HFF-Myc (cell line): Measurements from ENCODE around the gene ARHGAP15.

Experiments
- DNase-seq: peaks from one replicate; pipeline ENCODE4 v3.0.0-alpha.2; 2011; ENCODE audit warnings: low read depth; ENCODE audit errors: extremely low read depth
- H3K4me3 ChIP-seq: replicated peaks from 2 replicates; pipeline ENCODE4 v1.5.1; 2011; ENCODE audit warnings: low read depth, mild to moderate bottlenecking, control low read depth, low read length
- CTCF ChIP-seq: IDR thresholded peaks from 2 replicates; pipeline ENCODE4 v1.5.1; 2012; ENCODE audit warnings: mild to moderate bottlenecking, low read depth, low read length, control low read depth; ENCODE audit errors: missing control alignments

ARHGAP15 gene

GRCh38 chr2:143225931-143226330 is 96.7 kb downstream of the ARHGAP15 start:
- no peak overlapping the region for H3K4me3 ChIP-seq
- no peak for DNase-seq
- no peak for TF ChIP-seq CTCF

GRCh38 chr2:143226714-143227541 is 97.7 kb downstream of the ARHGAP15 start:
- no peak overlapping the region for H3K4me3 ChIP-seq
- no peak for DNase-seq
- no peak for TF ChIP-seq CTCF

- no peak for DNase-seq
- no peak overlapping the region for H3K4me3 ChIP-seq
- no peak for TF ChIP-seq CTCF
Measured at GRCh38 chr2:143229411-143229810, 100.2 kb downstream of the ARHGAP15 start.

GRCh38 chr2:143229952-143230351 is 100.7 kb downstream of the ARHGAP15 start:
- DNase-seq: no peak
- H3K4me3 ChIP-seq: no peak overlapping the region
- no peak for TF ChIP-seq CTCF

- H3K4me3 ChIP-seq: no peak overlapping the region
- DNase-seq: no peak
- TF ChIP-seq CTCF: no peak
Measured at GRCh38 chr2:143230506-143231253, 101.5 kb downstream of the ARHGAP15 start.

- H3K4me3 ChIP-seq: no peak overlapping the region
- no peak for DNase-seq
- no peak for TF ChIP-seq CTCF
Measured at GRCh38 chr2:143231254-143231645, 102.0 kb downstream of the ARHGAP15 start.
